Breast epithelium (tissue), 3 donors: Measurements from ENCODE around the gene CDKN2D.

ENCODE experiments used
- CTCF ChIP-seq, 3 donors: fragments of 450-650 bp; IDR thresholded peaks; one replicate each; pipeline ENCODE4 v1.5.1; 2016 to 2017; ENCODE audit warnings: antibody characterized with exemption in 3 of 3, mild to moderate bottlenecking in 3 of 3, moderate library complexity in 3 of 3
- POLR2A ChIP-seq: fragments of 450-650 bp; IDR thresholded peaks from one replicate; pipeline ENCODE4 v1.6.1; 2016; ENCODE audit warnings: antibody characterized with exemption, mild to moderate bottlenecking, moderate library complexity
- POLR2AphosphoS5 ChIP-seq, 3 donors: sonication (generic); formaldehyde crosslinking; IDR thresholded peaks; one replicate each; pipeline ENCODE4 v1.6.1; 2017; ENCODE audit warnings: antibody characterized with exemption in 3 of 3

GRCh38 chr19:10600149-10600548 is 31.4 kb upstream of the CDKN2D start:
- TF ChIP-seq CTCF (IDR thresholded peaks at IDR 0.05) (no peak), POLR2AphosphoS5 (IDR thresholded peaks at IDR 0.05) (no peak), POLR2A (no peak)
